ENCODE measurements around the gene UBE2Z. TPM values are rescaled to one million over a fixed set of nuclear protein-coding genes. Genes with fewer than 3 reads are reported as not detected.

Gene UBE2Z
- total and polyA plus RNA-seq, 4 donors = 29.5 to 63.5 (median 56.1) TPM

GRCh38 chr17:48878920-48879898 lies 29.0 kb upstream of the UBE2Z start:
- Histone ChIP-seq H3K9ac (ENCODE audit: insufficient read depth in 1 of 2, low read length in 2 of 2) (no peak overlapping the region), H3K4me3 (no peak overlapping the region), H3K4me1 (ENCODE audit: control insufficient read depth in 5 of 5, insufficient read depth in 5 of 5, low read length in 5 of 5) (no peaks in the 10 kb centered on the region), H3K9me3 (ENCODE audit: control insufficient read depth in 4 of 4, insufficient read depth in 3 of 4, low read length in 3 of 4) (no peaks in the 10 kb centered on the region), H3K27ac (ENCODE audit: low read depth in 1 of 2, low read length in 1 of 2) (no peak overlapping the region), H3K27me3 (ENCODE audit: control insufficient read depth in 3 of 3, insufficient read depth in 3 of 3, low read length in 2 of 3) (no peaks in the 10 kb centered on the region), H3K36me3 (ENCODE audit: control insufficient read depth in 4 of 4, insufficient read depth in 4 of 4, low read length in 4 of 4) (no peaks in the 10 kb centered on the region)
- 21 to 23% methylated on average over 12 of the region's 12 CpGs for WGBS, 2 donors
- peak; percentile 95 for TF ChIP-seq CTCF (IDR thresholded peaks at IDR 0.05; ENCODE audit: control extremely low read depth, extremely low read depth)
- ATAC-seq (ENCODE audit: insufficient read depth, low FRiP score) (peak; percentile 86), DNase-seq (peak; percentile 51 to 82 (median 76))

GRCh38 chr17:48882272-48882671 lies 25.9 kb upstream of the UBE2Z start:
- DNase-seq = no peak
- no peak overlapping the region for H3K4me3 ChIP-seq
- no peak for TF ChIP-seq CTCF (IDR thresholded peaks at IDR 0.05; ENCODE audit: control extremely low read depth, extremely low read depth)
- no peak for ATAC-seq (ENCODE audit: insufficient read depth, low FRiP score)
- 92 to 94% methylated on average over 2 of the region's 2 CpGs for WGBS, 2 donors
- no peaks in the 10 kb centered on the region for H3K36me3 ChIP-seq (ENCODE audit: control insufficient read depth in 4 of 4, insufficient read depth in 4 of 4, low read length in 4 of 4)
- no peaks in the 10 kb centered on the region for H3K4me1 ChIP-seq (ENCODE audit: control insufficient read depth in 5 of 5, insufficient read depth in 5 of 5, low read length in 5 of 5)
- no peak overlapping the region for H3K27ac ChIP-seq (ENCODE audit: low read depth in 1 of 2, low read length in 1 of 2)
- no peak overlapping the region for H3K9ac ChIP-seq (ENCODE audit: insufficient read depth in 1 of 2, low read length in 2 of 2)
- H3K9me3 ChIP-seq (ENCODE audit: control insufficient read depth in 4 of 4, insufficient read depth in 3 of 4, low read length in 3 of 4) = no peaks in the 10 kb centered on the region
- H3K27me3 ChIP-seq (ENCODE audit: control insufficient read depth in 3 of 3, insufficient read depth in 3 of 3, low read length in 2 of 3) = no peaks in the 10 kb centered on the region

DNA sequence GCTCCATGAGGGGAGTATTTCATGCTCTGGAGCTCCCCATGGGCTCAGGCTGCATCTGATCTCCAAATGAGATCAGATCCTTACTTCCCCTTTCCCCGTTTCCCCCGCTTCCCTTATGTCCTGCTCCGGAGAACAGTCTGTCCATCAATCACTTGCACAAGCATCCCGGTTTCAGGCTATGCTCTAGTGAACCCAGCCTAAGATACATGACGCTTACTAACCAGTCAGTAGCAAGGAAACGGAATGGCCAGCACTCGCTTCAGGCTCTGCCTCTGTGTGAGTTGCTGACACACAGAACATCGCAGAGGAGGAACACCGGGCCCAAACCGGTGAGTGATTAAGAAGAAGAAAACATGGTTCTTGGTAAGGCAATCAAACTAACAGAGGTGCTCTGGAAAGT lies 25.0 kb upstream of the UBE2Z start:
- H3K27ac ChIP-seq (ENCODE audit: low read depth in 1 of 2, low read length in 1 of 2) = no peak overlapping the region
- H3K36me3 ChIP-seq (ENCODE audit: control insufficient read depth in 4 of 4, insufficient read depth in 4 of 4, low read length in 4 of 4) = no peaks in the 10 kb centered on the region
- no peak overlapping the region for H3K4me3 ChIP-seq
- H3K9ac ChIP-seq (ENCODE audit: insufficient read depth in 1 of 2, low read length in 2 of 2) = no peak overlapping the region
- no peak for ATAC-seq (ENCODE audit: insufficient read depth, low FRiP score)
- H3K4me1 ChIP-seq (ENCODE audit: control insufficient read depth in 5 of 5, insufficient read depth in 5 of 5, low read length in 5 of 5) = no peaks in the 10 kb centered on the region
- no peak for DNase-seq
- no peak for TF ChIP-seq CTCF (IDR thresholded peaks at IDR 0.05; ENCODE audit: control extremely low read depth, extremely low read depth)
- WGBS, 2 donors = 59 to 60% methylated on average over 10 of the region's 10 CpGs
- no peaks in the 10 kb centered on the region for H3K27me3 ChIP-seq (ENCODE audit: control insufficient read depth in 3 of 3, insufficient read depth in 3 of 3, low read length in 2 of 3)
- no peaks in the 10 kb centered on the region for H3K9me3 ChIP-seq (ENCODE audit: control insufficient read depth in 4 of 4, insufficient read depth in 3 of 4, low read length in 3 of 4)
